IPS-15b (cell line): ENCODE data around the gene CTSZ.

Source experiments
- H3K27me3 ChIP-seq: one replicate; pipeline ENCODE4 v1.6.1; 2013; ENCODE audit warnings: low read length; ENCODE audit not compliant: control insufficient read depth, insufficient read depth
- H3K36me3 ChIP-seq: one replicate; pipeline ENCODE4 v1.6.1; 2013; ENCODE audit warnings: low read length; ENCODE audit not compliant: control insufficient read depth, insufficient read depth
- H3K4me1 ChIP-seq: one replicate; pipeline ENCODE4 v1.6.1; 2013; ENCODE audit warnings: mild to moderate bottlenecking, low read length; ENCODE audit not compliant: control insufficient read depth, insufficient read depth
- H3K4me3 ChIP-seq: one replicate; pipeline ENCODE4 v1.5.1; 2013; ENCODE audit warnings: low read depth, low read length
- H3K9ac ChIP-seq: one replicate; pipeline ENCODE4 v1.6.1; 2013; ENCODE audit warnings: low read depth, mild to moderate bottlenecking, low read length
- H3K9me3 ChIP-seq: one replicate; pipeline ENCODE4 v1.6.1; 2013; ENCODE audit warnings: mild to moderate bottlenecking, low read length; ENCODE audit not compliant: control insufficient read depth, insufficient read depth

CTSZ gene

DNA sequence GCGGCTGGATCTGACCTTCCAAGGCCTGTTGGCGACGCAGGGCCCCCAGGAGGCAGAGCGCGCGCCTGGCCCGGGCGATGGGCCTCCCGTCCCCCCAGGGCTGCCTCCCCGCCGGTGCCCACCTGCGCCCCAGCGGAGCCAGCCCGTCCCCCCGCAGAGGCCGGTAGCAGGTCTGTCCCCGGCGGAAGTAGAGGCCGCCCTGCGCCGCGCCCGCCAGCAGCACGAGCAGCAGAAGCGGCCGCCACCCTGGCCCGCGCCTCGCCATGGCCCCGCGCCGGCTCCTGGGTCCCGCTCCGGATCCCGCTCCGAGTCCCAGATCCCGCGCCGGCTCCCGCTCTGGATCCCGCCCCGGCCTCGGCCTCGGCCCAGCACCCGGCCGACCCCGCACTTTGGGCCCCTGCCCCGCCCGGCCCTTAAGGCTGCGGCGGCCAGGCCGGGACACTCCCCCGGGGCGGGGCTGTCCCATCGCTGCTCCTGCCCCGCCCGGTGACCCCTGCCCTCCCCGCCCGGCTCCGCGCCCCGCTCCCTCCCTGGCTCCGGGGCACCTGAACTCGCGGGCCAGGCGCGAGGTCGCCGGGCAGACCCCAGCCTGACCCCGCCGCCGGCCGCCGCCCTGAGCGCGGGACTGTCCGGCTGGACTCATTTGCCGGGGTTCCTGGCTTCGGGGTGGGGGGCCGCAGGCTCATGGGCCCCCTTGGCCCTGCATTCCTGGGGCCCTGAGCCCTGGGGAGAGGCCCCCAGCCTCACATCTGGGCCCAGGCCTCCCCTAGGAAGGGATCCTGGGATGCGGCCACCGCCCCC lies at the start of gene CTSZ:
TSS of gene CTSZ (minus strand) at position 391 of the 801 bp plus-strand sequence. CDS start at position 265, 126 bp downstream.
- H3K4me3 ChIP-seq: peak within 1 kb of the TSS; percentile 59
- H3K9ac ChIP-seq: peak within 1 kb of the TSS; percentile 60
- peaks cover 10% of the 10 kb centered on the region for H3K27me3 ChIP-seq
- peaks cover 2% of the 10 kb centered on the region for H3K4me1 ChIP-seq
- no peaks in the 10 kb centered on the region for H3K36me3 ChIP-seq
- no peaks in the 10 kb centered on the region for H3K9me3 ChIP-seq

DNA sequence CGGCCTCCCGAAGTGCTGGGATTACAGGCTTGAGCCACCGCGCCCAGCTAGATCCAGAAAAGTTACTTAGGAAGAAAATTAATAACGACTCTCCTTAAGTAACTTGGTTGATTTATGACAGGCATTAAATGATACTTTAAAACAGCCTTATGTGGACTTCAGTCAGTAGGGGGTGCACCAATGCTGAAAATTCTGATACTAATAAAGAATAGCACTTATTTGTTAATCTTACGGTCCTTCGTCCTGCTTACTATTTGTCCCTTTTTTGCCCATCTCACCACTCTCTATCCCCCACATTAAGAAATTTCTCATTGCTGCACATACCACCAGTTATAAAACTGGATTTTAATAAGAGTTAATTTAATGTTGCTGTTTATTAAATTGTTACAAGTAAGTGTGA lies 48.2 kb upstream of the CTSZ start:
- Histone ChIP-seq H3K27me3 (no peaks in the 10 kb centered on the region), H3K9me3 (no peaks in the 10 kb centered on the region), H3K4me3 (no peak overlapping the region), H3K36me3 (no peaks in the 10 kb centered on the region), H3K9ac (no peak overlapping the region), H3K4me1 (no peaks in the 10 kb centered on the region)

DNA sequence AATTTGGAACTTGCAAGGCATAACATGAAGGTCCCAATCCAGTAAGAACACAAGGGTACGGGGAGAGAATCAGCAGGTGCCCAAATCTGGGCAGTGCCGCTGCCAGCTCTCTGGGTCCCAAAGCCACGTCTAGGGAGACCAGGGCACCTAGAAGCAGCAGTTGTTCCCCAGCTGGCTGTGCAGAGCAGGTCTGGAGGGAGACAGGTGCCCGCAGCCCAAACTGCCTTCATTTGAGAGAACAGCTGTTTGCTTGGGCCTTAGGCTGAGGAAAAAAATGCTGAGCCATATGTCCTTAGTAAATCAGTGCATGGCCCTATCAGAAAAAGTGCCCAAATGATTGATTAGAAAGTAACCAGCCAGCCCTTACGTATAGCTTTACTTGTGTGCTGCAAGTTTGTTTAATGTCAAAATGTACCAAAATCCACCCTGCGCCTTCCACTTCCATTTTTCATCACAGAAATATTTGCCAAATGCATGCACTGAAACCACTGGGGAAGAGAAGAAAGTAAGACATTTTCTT lies 44.7 kb upstream of the CTSZ start:
- Histone ChIP-seq H3K36me3 (no peaks in the 10 kb centered on the region), H3K27me3 (peaks cover 3% of the 10 kb centered on the region), H3K9ac (no peak overlapping the region), H3K4me3 (no peak overlapping the region), H3K4me1 (no peaks in the 10 kb centered on the region), H3K9me3 (no peaks in the 10 kb centered on the region)

DNA sequence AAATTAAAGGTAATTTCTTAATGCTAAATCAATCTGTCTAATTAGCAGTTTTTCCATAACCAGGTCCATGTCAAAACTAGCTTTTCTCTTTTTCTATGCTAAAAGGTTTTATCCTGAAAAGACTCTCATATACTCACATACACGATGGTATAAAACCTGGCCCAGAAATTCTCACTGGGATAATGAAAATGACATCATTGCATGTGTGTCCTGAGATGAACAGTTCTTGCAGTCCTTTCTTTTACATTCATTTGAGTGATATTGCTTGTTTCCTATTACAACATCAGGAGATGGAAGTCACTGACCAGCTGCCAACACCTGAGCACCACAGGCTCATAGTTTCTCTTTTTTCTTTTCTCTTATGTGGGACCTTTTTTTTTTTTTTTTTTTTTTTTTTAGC lies 43.4 kb upstream of the CTSZ start:
- Histone ChIP-seq H3K4me1 (no peaks in the 10 kb centered on the region), H3K9me3 (no peaks in the 10 kb centered on the region), H3K36me3 (no peaks in the 10 kb centered on the region), H3K9ac (no peak overlapping the region), H3K4me3 (no peak overlapping the region), H3K27me3 (peaks cover 5% of the 10 kb centered on the region)

DNA sequence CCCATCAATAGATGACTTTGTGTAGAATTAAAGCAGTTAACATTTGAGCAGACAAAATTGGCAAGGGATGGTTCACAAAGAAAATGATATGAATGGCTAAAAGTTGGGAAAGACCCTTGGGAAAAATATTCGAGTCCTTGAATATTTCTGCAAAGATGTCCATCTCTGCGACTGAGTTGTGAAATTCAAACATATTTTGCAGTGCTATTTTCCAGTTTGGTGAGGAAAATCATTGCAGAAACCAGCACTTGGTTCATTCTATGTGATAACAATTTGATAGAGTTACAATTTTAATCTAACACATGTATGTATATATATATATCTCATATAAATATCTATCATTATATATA lies 41.6 kb upstream of the CTSZ start:
- H3K36me3 ChIP-seq: no peaks in the 10 kb centered on the region
- no peak overlapping the region for H3K4me3 ChIP-seq
- H3K27me3 ChIP-seq: peaks cover 12% of the 10 kb centered on the region
- H3K4me1 ChIP-seq: no peaks in the 10 kb centered on the region
- no peaks in the 10 kb centered on the region for H3K9me3 ChIP-seq
- no peak overlapping the region for H3K9ac ChIP-seq

GRCh38 chr20:59047938-59048680 lies 41.1 kb upstream of the CTSZ start:
- H3K4me3 ChIP-seq: no peak overlapping the region
- no peaks in the 10 kb centered on the region for H3K9me3 ChIP-seq
- H3K9ac ChIP-seq: no peak overlapping the region
- peaks cover 12% of the 10 kb centered on the region for H3K27me3 ChIP-seq
- no peaks in the 10 kb centered on the region for H3K36me3 ChIP-seq
- H3K4me1 ChIP-seq: no peaks in the 10 kb centered on the region

DNA sequence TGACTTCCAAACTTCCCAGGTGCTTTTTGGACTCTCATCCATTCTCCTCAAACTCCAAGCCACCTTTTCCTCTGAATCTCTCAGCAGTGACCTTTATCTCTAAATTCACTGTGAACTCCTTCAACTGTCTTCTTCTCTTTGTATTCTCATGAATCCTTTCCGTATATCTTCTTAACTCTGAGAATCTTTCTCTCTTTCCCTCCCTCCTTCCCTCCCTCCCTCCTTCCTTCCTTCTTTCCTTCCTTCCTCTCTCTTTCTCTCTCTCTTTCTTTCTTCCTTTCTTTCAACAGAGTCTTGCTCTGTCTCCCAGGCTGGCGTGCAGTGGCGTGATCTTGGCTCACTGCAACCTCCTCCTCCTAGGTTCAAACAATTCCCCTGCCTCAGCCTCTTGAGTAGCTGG lies 39.8 kb upstream of the CTSZ start:
- H3K4me1 ChIP-seq: no peaks in the 10 kb centered on the region
- H3K4me3 ChIP-seq: no peak overlapping the region
- H3K9ac ChIP-seq: no peak overlapping the region
- H3K36me3 ChIP-seq: no peaks in the 10 kb centered on the region
- H3K9me3 ChIP-seq: no peaks in the 10 kb centered on the region
- H3K27me3 ChIP-seq: peaks cover 12% of the 10 kb centered on the region

DNA sequence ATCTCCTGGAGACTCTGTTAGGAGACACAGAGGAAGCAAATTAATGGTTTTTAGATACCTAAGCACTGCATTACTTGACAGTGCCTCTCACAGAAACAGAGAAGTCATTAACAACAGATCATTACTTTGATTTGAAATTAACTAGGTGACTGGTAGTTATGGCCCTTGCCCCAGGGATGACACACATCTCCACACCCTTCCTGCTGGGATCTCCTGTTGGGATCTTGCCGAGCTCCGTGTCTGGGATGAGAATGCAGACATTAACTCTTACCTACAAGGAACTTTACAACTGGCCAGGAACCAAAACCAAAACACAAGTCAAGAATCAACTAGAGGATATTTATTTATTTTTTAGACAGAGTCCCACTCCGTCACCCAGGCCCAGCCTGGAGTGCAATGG lies 37.7 kb upstream of the CTSZ start:
- Histone ChIP-seq H3K36me3 (no peaks in the 10 kb centered on the region), H3K27me3 (peaks cover 12% of the 10 kb centered on the region), H3K9me3 (no peaks in the 10 kb centered on the region), H3K4me3 (no peak overlapping the region), H3K4me1 (no peaks in the 10 kb centered on the region), H3K9ac (no peak overlapping the region)

GRCh38 chr20:59044295-59044694 lies 37.2 kb upstream of the CTSZ start:
- no peak overlapping the region for H3K9ac ChIP-seq
- no peaks in the 10 kb centered on the region for H3K4me1 ChIP-seq
- H3K4me3 ChIP-seq: no peak overlapping the region
- H3K27me3 ChIP-seq: peaks cover 12% of the 10 kb centered on the region
- H3K9me3 ChIP-seq: no peaks in the 10 kb centered on the region
- H3K36me3 ChIP-seq: no peaks in the 10 kb centered on the region

DNA sequence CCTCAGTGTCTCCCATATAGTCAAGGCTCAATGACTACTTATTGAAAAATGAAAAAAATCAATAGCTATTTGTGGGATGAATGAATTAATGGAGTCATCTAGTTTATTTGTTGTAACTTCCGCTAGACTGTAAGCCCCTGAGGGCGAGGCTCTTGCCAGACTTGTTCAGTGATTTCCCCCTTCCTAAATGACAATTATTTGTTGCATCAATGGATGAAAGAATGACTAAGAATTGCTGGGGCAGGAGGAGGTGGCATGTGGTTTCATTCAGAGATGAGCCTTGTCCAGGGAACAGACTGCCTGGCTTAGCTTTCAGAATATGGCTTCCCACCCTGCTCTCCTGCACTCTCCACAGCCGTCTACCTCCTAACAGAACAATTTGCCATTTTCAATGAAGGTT lies 36.6 kb upstream of the CTSZ start:
- Histone ChIP-seq H3K4me3 (no peak overlapping the region), H3K36me3 (no peaks in the 10 kb centered on the region), H3K27me3 (peaks cover 12% of the 10 kb centered on the region), H3K9ac (no peak overlapping the region), H3K9me3 (no peaks in the 10 kb centered on the region), H3K4me1 (no peaks in the 10 kb centered on the region)

DNA sequence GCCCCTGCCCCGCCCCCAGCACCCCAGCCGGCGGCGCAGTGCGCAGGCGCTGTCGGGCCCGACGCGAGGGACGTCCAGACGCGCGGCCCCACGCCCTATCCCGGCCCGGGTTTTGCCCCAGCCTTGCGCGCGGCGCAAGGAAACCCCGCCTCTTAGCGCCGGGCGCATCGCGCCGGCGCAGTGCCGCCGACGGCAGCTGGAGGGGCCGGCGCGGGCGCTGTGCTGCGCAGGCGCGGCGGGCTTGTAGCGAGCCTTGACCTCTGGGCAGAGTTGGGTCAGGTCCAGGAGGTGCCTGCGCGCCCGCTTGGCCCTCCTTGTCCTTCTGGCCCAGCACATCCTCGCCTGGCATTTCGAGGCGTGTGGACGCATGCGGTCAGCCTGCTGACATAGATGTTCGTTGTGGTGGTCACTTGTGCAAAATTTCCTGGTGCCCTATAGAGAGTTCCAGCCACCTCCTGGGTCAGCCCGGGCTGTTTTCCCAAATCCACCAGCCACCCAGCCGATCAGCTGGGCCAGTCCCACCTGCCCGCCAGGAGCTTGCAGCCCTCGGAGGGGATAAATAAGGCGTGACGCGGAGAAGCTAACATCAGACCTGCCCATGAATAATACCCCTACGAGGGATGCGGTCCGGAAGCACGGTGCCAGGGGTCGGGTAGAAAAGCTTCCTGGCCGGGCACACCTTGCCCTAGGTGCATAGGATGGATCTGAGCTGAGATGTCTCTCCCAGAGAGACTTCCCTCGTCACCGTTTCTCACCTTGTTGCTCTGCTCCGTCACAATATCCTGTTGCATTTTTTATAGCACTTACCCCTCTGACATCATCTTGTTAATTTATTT lies 36.0 kb upstream of the CTSZ start:
- Histone ChIP-seq H3K9ac (no peak overlapping the region), H3K4me1 (no peaks in the 10 kb centered on the region), H3K27me3 (peaks cover 12% of the 10 kb centered on the region), H3K36me3 (no peaks in the 10 kb centered on the region), H3K4me3 (peak overlapping the region; percentile 76), H3K9me3 (no peaks in the 10 kb centered on the region)
